Stimulated activated CD4-positive, alpha-beta T cell treated with anti-CD3 and anti-CD28 coated beads, Interleukin-1b, Interleukin-23, amount 100 ng/mL, for 24 hours (primary cell): ENCODE data around the gene C1orf159.

Source experiments
- DNase-seq, 4 experiments: peaks; one replicate each; pipeline ENCODE4 v3.0.0-alpha.2; 2020; ENCODE audit warnings: low read depth in 4 of 4, low spot score in 1 of 4

The C1orf159 gene

DNA sequence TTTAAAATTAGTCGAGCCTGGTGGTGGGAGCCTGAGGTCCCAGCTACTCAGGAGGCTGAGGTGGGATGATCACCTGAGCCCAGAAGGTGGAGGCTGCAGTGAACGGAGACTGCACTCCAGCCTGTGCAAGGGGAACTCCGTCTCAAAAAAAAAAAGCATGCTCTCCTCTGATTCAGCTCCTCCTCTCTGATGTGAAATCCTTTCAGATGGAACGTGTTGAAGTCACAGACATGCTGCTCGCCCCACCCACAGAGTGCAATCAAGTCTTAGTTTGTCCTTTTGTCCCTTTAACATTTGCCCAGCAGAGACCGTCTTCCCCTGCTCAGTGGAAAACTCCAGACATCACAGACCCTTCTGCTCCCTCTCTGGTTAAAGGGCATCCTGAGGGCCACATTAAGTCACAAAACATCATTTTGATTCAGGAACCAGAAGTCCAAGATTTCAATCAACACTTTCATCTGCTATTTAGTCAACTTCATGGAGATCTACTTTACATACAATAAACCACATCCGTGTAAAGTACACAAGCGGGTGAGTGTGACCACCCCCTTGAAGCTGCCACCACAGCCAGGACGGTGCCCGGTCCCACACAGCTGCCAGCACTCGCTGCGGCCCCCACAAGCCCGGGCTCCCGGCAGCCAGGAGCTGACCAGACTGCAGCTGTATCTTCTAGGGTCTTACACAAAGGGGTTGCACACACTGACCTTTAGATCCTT lies 22.8 kb downstream of the C1orf159 start:
- DNase-seq: no peak

DNA sequence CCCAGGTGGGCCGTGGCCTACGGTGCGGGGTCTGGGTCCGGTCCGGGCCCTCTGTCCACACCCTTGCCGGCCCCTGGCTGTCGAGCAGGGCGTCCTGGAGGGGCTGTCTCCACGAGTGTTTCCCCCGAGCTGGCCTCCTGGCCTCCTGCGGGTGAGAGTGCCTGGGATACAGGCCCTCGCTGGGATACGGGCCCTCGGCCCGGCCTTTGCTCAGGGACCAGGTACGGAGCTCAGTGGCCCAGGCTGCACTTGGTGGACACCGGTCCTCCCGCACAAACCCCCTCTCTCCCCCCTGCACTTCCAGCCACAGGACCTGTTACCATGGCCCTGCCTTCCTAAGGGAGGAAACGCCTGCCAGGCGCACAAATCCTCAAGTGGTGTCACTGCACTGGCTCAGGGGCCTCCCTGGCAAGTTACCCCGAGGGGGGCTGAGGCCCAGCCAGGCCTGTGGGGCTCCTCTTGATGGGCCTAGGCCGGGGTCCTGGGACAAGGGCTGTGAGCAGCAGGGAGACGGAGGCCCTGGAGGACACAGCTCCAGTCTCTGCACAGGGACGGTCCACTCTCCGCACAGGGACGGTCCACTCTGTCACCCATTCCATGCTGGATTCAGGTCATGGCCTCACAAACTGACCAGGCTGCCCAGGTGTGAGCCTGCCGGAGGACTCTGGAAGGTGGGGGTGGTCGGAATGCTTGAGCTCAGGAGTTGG lies 23.6 kb downstream of the C1orf159 start:
- DNase-seq: no peak

DNA sequence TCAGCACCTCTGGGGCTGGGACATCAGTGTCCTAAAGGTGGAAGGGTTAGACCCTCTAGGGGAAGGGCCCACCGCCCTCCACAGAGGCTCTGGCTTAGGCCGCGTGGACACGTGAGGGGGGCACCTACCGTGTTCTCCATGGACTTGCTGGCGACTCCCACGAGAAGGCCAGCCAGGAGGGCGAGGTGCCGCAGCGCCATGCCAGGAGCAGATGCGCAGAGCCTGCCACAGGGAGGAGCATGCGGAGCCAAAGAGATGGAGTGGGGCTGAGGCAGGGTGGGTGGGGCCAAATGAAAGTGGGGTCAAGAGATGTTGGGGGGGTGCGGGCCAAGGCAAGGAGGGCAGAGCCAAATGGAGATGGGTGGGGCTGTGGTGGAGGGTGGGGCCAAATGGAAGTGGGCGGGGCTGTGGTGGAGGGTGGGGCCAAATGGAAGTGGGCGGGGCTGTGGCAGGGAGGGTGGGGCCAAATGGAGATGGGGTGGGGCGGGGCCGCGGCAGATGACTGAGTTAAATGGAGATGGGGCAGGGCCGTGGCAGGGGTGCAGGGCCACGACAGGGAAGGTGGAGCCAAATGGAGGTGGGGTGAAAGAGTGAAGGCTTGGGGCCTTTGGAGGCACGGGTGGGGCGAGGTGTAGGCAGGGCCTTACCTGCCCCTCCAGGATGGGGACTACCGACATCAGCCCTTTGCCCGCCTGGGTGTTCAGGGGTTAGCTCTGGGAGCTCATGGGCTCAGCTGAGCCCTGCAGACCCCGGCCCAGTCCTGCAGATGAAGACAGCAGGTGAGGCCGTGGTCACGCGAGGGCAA lies 24.3 kb downstream of the C1orf159 start:
- peak in 1 of 4 experiments; percentile 15 for DNase-seq

- DNase-seq: no peak
Observed at GRCh38 chr1:1090424-1091343, 25.2 kb downstream of the C1orf159 start.

- DNase-seq: no peak
Observed at GRCh38 chr1:1089731-1090423, 26.0 kb downstream of the C1orf159 start.

DNA sequence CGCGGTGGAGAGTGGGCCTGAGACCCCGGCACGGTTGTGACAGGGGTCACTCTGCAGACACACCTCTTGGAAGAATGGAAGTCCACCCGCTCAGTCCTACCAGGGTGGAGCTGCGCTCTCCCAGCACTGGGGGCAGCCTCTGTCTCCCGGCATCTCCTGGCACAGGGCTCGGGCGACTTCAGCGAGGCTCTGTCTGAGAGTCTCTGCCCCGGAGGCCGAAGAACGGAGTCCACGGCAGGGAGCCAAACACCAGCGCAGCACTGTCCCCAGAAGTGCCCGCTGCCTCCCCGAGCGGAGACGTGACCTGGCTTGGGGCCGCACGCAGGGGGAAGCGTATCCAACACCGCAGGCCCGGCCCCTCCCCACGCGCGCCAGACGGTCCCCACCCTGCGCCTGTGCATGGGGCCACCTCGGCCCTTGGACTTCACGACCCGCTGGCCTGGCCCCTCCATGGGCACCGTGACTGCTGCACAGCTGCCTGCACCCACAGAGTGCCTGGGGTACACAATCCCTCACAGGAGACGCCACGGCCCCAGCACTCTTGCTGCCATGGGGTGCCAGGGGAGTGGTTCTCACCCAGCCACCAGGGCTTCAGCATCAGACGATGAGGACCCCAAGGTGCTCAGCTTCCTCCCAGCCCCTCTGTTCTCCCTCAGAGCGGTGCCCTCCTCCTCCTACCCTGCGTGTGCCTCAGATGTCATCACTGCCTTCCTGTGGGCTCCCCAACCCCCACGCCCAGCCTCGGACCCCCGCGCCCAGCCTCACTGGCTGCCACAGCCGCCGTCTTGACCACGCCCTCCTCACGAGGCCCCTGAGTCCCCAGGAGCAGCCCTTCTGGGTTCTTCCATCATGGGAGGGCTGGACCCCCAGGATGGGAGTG lies 26.8 kb downstream of the C1orf159 start:
- no peak for DNase-seq

DNA sequence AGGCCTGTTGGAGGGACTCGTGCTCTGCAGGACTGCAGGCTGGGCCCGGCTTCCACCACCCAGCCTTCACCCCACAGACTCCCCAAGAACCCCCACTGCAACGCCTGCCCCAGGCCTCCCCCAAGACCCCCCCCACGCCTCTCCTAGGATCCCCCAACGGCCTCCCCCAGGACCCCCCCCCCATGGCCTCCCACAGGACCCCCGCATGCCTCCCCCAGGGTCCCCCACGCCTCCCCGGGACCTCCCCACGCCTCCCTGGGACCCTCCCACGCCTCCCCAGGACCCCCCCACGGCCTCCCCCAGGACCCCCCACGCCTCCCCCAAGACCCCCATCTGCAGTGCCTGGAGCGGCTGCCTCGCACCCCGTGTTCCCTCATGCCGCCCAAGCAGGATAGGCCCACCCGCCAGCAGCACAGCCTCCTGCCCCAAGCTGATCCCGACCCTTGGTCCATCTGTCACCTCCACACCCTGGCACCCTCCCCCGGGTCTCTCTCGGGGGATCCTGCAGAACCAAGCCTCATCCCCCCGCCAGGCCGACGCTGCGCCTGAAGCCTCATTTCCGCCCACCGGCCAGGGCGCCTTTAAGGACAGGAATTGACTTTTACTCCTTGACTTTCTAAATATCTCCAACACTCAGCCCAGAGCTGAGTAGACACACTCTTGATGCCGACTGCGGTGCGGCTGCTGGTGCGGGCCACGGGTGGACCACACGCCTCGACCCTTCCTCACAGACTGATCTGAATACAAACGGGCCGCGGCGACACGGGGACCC lies 27.7 kb downstream of the C1orf159 start:
- DNase-seq: no peak

- DNase-seq: no peak
Observed at GRCh38 chr1:1087351-1088028, 28.4 kb downstream of the C1orf159 start.

DNA sequence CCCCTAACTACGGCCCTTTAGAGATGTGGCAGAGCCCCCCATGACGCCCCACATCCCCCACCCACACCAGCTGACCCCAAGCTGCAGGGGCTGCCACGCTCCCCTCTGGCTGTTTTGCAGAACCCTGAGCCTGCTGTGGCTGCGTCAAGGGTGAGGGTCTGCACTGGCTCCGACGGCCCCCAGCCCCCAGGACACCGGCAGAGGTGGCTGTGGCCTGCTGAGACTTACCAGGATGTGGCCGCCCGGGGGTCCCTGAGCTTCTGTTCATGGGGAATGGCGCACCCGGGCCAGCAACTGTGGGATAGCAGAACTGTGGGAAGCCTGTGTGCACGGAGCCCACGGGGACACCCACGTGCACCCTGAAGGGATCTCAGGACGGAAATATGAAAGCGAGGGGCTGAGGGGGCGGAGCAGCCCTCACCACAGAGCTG lies 29.0 kb downstream of the C1orf159 start:
- no peak for DNase-seq

DNA sequence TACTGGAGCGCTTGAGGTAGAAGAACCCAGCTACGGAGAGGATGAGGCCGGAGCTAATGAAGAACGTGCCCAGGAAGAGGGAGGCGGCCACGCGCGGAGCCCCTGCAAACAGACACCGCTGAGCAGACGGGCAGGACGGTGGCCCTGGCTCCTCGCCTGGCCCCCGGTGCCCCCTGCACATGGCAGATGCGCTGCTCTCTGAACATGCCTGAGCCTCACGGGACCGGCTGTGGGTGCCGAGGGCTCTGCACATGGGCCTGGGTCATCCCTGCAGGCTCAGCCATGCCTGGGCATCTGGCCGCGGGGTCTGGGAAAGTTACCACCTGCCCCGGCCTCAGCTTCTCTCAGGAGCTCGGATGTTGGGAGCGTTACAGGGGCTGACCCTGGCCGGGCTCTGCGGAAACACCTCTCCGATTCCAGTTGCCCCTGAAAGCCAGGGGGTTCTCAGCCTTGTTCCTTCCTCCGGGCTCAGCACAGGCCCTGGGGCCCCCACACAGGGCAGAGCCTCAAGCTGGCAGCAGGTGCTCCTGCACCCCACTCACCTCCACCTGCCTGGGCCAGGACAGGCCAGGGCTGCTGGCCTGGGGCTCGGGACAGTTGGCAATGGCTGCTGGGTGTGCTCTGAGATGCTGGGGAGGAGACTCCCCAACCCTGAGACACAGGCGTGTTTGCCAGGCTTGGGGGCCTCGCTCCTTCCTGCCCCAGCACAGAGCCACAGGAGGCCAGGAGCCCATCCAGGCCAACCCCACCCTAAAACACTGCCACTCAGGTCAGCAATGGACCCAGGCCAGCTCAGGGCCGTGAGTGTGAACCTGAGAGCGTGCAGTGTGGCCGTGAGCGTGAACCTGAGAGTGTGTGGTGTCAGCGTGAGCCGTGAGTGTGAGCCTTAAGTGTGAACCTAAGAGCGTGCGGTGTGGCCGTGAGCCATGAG lies 29.7 kb downstream of the C1orf159 start:
- no peak for DNase-seq

GRCh38 chr1:1085171-1085841 lies 30.6 kb downstream of the C1orf159 start:
- no peak for DNase-seq

- DNase-seq: no peak
Observed at GRCh38 chr1:1084372-1085170, 31.3 kb downstream of the C1orf159 start.

GRCh38 chr1:1083416-1084371 lies 32.2 kb downstream of the C1orf159 start:
- no peak for DNase-seq

- no peak for DNase-seq
Observed at GRCh38 chr1:1082776-1083415, 33.0 kb downstream of the C1orf159 start.
